Spleen (tissue), 11 donors: ENCODE data around the gene XIRP1. TPM values are rescaled to one million over a fixed set of nuclear protein-coding genes. Genes with fewer than 3 reads are reported as not detected.

Experiments used
- DNase-seq: peaks from one replicate; pipeline ENCODE4 v3.0.0-alpha.2; 2020
- H3K27ac ChIP-seq, 8 donors: fragments of 200-600 bp; sonication (generic) in 7 of 8; 1 replicate in 4 of 8; 2 replicates in 4 of 8; pipeline versions ENCODE4 v1.5.0 to v1.8.0; 2016 to 2021; ENCODE audit warnings: inconsistent platforms in 4 of 8, mild to moderate bottlenecking in 4 of 8, moderate library complexity in 1 of 8
- H3K27me3 ChIP-seq, 7 donors: fragments of 200-600 bp; sonication (generic) in 6 of 7; replicated peaks in 1 of 7; 1 replicate in 4 of 7; 2 replicates in 3 of 7; pipeline versions ENCODE4 v1.5.0 to v1.8.0; 2016 to 2021; ENCODE audit warnings: inconsistent platforms in 3 of 7, mild to moderate bottlenecking in 1 of 7
- H3K36me3 ChIP-seq, 6 donors: fragments of 200-600 bp; sonication (generic) in 5 of 6; 1 replicate in 4 of 6; 2 replicates in 2 of 6; pipeline versions ENCODE4 v1.5.0 to v1.8.0; 2016 to 2021; ENCODE audit warnings: inconsistent platforms in 2 of 6
- H3K4me1 ChIP-seq, 6 donors: fragments of 200-600 bp; sonication (generic) in 5 of 6; 1 replicate in 3 of 6; 2 replicates in 3 of 6; pipeline versions ENCODE4 v1.5.0 to v1.8.0; 2016 to 2021; ENCODE audit warnings: inconsistent platforms in 3 of 6
- H3K4me3 ChIP-seq, 8 donors: fragments of 200-600 bp; sonication (generic) in 7 of 8; 1 replicate in 4 of 8; 2 replicates in 4 of 8; pipeline versions ENCODE4 v1.5.0 to v1.8.0; 2016 to 2021; ENCODE audit warnings: inconsistent platforms in 4 of 8, mild to moderate bottlenecking in 4 of 8, moderate library complexity in 2 of 8
- H3K9me3 ChIP-seq, 8 donors: fragments of 200-600 bp; sonication (generic) in 7 of 8; 1 replicate in 4 of 8; 2 replicates in 4 of 8; pipeline versions ENCODE4 v1.5.0 to v1.8.0; 2016 to 2021; ENCODE audit warnings: inconsistent platforms in 4 of 8
- POLR2A ChIP-seq, 3 donors: fragments of 450-650 bp; IDR thresholded peaks; one replicate each; pipeline ENCODE4 v1.5.1; 2017; ENCODE audit warnings: antibody characterized with exemption in 3 of 3, mild to moderate bottlenecking in 1 of 3
- POLR2AphosphoS5 ChIP-seq, 3 donors: sonication (generic); formaldehyde crosslinking; IDR thresholded peaks; one replicate each; pipeline ENCODE4 v1.5.1; 2017; ENCODE audit warnings: antibody characterized with exemption in 3 of 3
- WGBS, 5 donors: extraction: QIAGEN DNeasy Blood & Tissue Kit in 3 of 5; methylation state at CpG; one replicate each; pipeline versions ENCODE4 v1.1.5 to v1.1.7; 2013 to 2018; 5-methylcytosine and 5-hydroxymethylcytosine counted together
- intact Hi-C: fragments of 100-400 bp; cut with DNase I; formaldehyde crosslinking; loops from one replicate; pipeline ENCODE4 v1.15.0; 2023; ENCODE audit warnings: low total_unique reads
- polyA plus RNA-seq, 3 donors: library from polyadenylated mRNA; stranded (reverse); fragments of 200-250 nt; gene quantifications; one replicate each; pipeline ENCODE4 v1.2.1, GENCODE V29; 2013
- total RNA-seq, 7 donors: library from RNA; depleted of rRNA in 3 of 7; stranded (reverse); fragments of >200 nt in 3 of 7; fragmentation: NEBNext Ultra II Directional in 4 of 7; extraction: Animal tissue kit (Norgen Biotek cat#: 25700) in 4 of 7; gene quantifications; one replicate each; pipeline versions ENCODE4 v1.1.0 to v1.2.1, GENCODE V29; 2016 to 2021
- TF ChIP-seq, protein P1 (sequence below), 11 experiments: fragments of 200-600 bp in 7 of 11; fragments of 450-650 bp in 4 of 11; sonication (generic) in 4 of 11; IDR thresholded peaks in 8 of 11; conservative IDR thresholded peaks in 3 of 11; 1 replicate in 7 of 11; 2 replicates in 4 of 11; pipeline versions ENCODE4 v1.4.0 to v1.8.0; 2016 to 2021; ENCODE audit warnings: antibody characterized with exemption in 11 of 11, inconsistent platforms in 4 of 11, mild to moderate bottlenecking in 1 of 11
- donor health status: healthy with polysubstance abuse.
- donor health status: DM: no; HTN: no; CAD: no; lungs with moderate emphysema.
- donor health status: DM: no; HTN: no; CAD: no.
- donor health status: Bipolar disorder and iron deficiency.
- donor health status: healthy.
- donor health status: DM: no; HTN: no; CAD: no.
- donor health status: DM: yes; HTN: yes; CAD: no.

The XIRP1 gene
- total and polyA plus RNA-seq, 10 donors: 0.06 to 0.70 (median 0.27) TPM; not detected in 3

DNA sequence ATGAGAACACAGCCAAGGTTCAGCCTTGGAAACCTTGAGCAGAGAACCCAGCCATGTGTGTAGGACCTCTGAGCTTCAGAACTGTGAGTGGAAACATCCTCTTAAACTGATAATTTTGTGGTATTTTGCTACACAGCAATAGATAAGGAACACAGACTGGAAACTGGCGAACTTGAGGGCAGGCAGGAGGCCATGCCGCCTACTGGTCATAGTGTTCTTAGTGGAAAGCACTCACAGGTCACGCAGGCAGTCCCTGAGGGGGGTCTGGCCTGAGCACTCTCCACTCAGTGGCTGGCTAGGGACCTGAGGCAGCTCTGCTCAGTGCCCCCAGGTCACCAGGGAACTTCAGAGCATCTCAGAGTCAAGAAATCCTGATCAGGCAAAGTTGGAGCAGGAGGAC is 9.7 kb upstream of the XIRP1 start:
- no peak for DNase-seq

DNA sequence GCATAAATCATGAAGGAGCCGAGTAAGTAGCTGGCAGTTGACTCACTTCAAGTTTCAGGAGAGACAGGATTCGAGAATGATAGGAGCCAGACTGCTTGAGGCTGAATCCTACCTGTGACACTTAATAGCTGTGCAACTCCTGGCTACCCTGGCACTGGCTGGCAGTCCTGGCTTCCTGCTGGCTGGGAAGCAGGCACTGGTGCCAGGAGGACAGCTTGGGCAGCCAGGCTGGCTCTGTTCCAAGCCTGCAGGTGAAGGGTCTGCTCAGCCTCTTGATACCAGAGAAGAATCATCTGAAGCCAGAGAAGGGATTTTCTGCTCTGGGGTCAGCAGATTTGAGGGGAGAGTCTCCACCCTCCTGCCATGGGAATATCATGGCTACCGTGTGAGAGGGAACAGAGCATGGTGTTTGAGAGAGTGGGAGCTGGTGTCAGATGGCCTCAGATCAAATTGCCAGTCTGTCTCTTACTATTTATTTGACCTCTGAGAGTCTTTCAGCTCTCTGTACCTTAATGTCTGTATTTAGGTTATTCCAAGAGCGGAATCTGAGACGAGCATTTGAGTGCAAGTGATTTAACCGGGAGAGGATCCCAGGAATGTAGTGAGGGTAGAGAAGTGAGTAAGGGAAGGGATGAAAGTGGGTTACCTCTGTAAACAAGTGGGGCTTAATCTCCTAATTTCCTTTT is 4.4 kb upstream of the XIRP1 start:
- H3K4me1 ChIP-seq: no peaks in the 10 kb centered on the region
- no peak overlapping the region for H3K27ac ChIP-seq
- intact Hi-C loops: no loop called here
- no peak overlapping the region for H3K4me3 ChIP-seq
- TF ChIP-seq POLR2A (IDR thresholded peaks at IDR 0.05): no peak
- no peak for TF ChIP-seq POLR2AphosphoS5 (IDR thresholded peaks at IDR 0.05)
- TF ChIP-seq, protein P1, sequence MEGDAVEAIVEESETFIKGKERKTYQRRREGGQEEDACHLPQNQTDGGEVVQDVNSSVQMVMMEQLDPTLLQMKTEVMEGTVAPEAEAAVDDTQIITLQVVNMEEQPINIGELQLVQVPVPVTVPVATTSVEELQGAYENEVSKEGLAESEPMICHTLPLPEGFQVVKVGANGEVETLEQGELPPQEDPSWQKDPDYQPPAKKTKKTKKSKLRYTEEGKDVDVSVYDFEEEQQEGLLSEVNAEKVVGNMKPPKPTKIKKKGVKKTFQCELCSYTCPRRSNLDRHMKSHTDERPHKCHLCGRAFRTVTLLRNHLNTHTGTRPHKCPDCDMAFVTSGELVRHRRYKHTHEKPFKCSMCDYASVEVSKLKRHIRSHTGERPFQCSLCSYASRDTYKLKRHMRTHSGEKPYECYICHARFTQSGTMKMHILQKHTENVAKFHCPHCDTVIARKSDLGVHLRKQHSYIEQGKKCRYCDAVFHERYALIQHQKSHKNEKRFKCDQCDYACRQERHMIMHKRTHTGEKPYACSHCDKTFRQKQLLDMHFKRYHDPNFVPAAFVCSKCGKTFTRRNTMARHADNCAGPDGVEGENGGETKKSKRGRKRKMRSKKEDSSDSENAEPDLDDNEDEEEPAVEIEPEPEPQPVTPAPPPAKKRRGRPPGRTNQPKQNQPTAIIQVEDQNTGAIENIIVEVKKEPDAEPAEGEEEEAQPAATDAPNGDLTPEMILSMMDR (IDR thresholded peaks at IDR 0.05 in 8 of 11, conservative IDR thresholded peaks at IDR 0.05 in 3 of 11): no peak
- 48 to 69% (median 64%) methylated on average over 6 of the region's 6 CpGs for WGBS, 5 donors
- DNase-seq: no peak
- H3K27me3 ChIP-seq: peaks cover 0 to 18% (median 0%) of the 10 kb centered on the region in 7 donors
- H3K36me3 ChIP-seq: no peaks in the 10 kb centered on the region
- peaks cover 0 to 2% (median 0%) of the 10 kb centered on the region in 8 donors for H3K9me3 ChIP-seq

More for the DNA sequence above, 9.7 kb upstream of the XIRP1 start:
- H3K27me3 ChIP-seq: peaks cover 0 to 24% (median 0%) of the 10 kb centered on the region in 7 donors
- H3K36me3 ChIP-seq: no peaks in the 10 kb centered on the region
- H3K4me1 ChIP-seq: no peaks in the 10 kb centered on the region
- peaks cover 0 to 7% (median 0%) of the 10 kb centered on the region in 8 donors for H3K9me3 ChIP-seq
- H3K27ac ChIP-seq: no peak overlapping the region
- TF ChIP-seq POLR2AphosphoS5 (IDR thresholded peaks at IDR 0.05) (no peak), POLR2A (IDR thresholded peaks at IDR 0.05) (no peak)
- TF ChIP-seq, protein P1 (IDR thresholded peaks at IDR 0.05 in 8 of 11, conservative IDR thresholded peaks at IDR 0.05 in 3 of 11): peak in 3 of 11 experiments; percentile 20 to 36 (median 26)
- H3K4me3 ChIP-seq: no peak overlapping the region
- intact Hi-C loops: no loop called here
- 41 to 68% (median 54%) methylated on average over 3 of the region's 3 CpGs for WGBS, 5 donors

DNA sequence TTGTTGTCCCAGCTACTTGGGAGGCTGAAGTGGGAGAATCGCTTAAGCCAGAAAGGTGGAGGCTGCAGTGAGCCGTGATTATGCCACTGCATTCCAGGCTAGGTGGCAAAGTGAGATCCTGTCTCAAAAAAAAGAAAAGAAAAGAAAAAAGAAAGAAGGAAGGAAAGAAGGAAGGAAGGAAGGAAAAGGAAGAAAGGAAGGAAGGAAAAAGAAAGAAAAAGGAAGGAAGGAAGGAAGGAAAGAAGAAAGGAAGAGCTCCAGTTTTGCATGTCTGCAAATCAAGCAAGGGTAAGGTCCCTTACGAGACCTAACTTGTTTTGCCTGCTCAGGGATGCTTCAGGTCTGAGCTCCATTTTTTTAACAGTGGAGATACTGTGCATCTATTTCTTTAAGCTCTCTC is 3.6 kb upstream of the XIRP1 start:
- Histone ChIP-seq H3K36me3 (no peaks in the 10 kb centered on the region), H3K4me1 (no peaks in the 10 kb centered on the region), H3K9me3 (peaks cover 0 to under 1% (median 0%) of the 10 kb centered on the region in 8 donors), H3K27ac (no peak overlapping the region), H3K27me3 (peaks cover 0 to 16% (median 0%) of the 10 kb centered on the region in 7 donors), H3K4me3 (no peak overlapping the region)
- TF ChIP-seq POLR2A (IDR thresholded peaks at IDR 0.05): no peak
- no peak for TF ChIP-seq POLR2AphosphoS5 (IDR thresholded peaks at IDR 0.05)
- TF ChIP-seq, protein P1 (IDR thresholded peaks at IDR 0.05 in 8 of 11, conservative IDR thresholded peaks at IDR 0.05 in 3 of 11): no peak
- no peak for DNase-seq
- 76 to 87% (median 86%) methylated on average over 3 of the region's 3 CpGs for WGBS, 5 donors
- intact Hi-C loops: no loop called here

DNA sequence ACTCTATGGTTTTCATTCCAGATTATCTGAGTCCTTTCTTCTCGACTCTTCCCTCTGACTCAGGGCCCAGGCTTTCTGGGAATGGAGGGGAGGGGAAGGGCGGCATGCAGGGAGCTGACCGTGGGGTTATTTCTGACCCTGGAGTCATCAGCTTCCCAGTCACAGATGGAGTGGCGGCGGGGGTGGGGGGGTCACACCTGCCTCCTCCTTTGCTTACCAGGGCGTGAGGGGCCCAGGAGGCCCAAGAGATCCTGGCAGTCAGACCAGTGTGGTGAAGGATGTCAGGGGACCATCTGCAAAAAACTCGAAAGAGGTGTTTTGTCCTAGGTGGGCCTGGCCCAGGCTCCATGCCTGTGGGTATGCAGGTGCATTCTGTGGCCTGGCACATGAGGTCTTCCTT is 996 bp upstream of the XIRP1 start:
- no peak overlapping the region for H3K4me3 ChIP-seq
- H3K9me3 ChIP-seq: no peaks in the 10 kb centered on the region

More for the DNA sequence above, 996 bp upstream of the XIRP1 start:
- TF ChIP-seq, protein P1 (IDR thresholded peaks at IDR 0.05 in 8 of 11, conservative IDR thresholded peaks at IDR 0.05 in 3 of 11): no peak
- TF ChIP-seq POLR2A (IDR thresholded peaks at IDR 0.05) (no peak), POLR2AphosphoS5 (IDR thresholded peaks at IDR 0.05) (no peak)
- Histone ChIP-seq H3K36me3 (no peaks in the 10 kb centered on the region), H3K4me1 (peaks cover 0 to 15% (median 9%) of the 10 kb centered on the region in 6 donors), H3K27ac (no peak overlapping the region), H3K27me3 (peaks cover 0 to 14% (median 0%) of the 10 kb centered on the region in 7 donors)
- WGBS, 5 donors: 81 to 90% (median 89%) methylated on average over 5 to 7 of the region's 7 CpGs
- DNase-seq: no peak
- intact Hi-C loops: no loop called here
